Upper lobe of left lung (tissue), 4 donors: ENCODE measurements around the gene PRKCZ.

Experiments used
- EP300 ChIP-seq, 4 donors: sonication (generic); formaldehyde crosslinking; IDR thresholded peaks; one replicate each; pipeline ENCODE4 v1.5.1; 2017; ENCODE audit warnings: antibody characterized with exemption in 4 of 4, control low read depth in 2 of 4
- POLR2A ChIP-seq, 4 donors: fragments of 450-650 bp; IDR thresholded peaks; one replicate each; pipeline ENCODE4 v1.5.1; 2016 to 2017; ENCODE audit warnings: antibody characterized with exemption in 4 of 4, mild to moderate bottlenecking in 2 of 4
- POLR2AphosphoS5 ChIP-seq, 2 donors: sonication (generic); formaldehyde crosslinking; IDR thresholded peaks; one replicate each; pipeline ENCODE4 v1.5.1; 2017; ENCODE audit warnings: antibody characterized with exemption in 2 of 2
- TF ChIP-seq, protein P1 (sequence below), 6 experiments: fragments of 450-650 bp in 4 of 6; fragments of 200-600 bp in 2 of 6; sonication (generic) in 2 of 6; IDR thresholded peaks; one replicate each; pipeline ENCODE4 v1.5.1; 2016 to 2019; ENCODE audit warnings: antibody characterized with exemption in 6 of 6

DNA sequence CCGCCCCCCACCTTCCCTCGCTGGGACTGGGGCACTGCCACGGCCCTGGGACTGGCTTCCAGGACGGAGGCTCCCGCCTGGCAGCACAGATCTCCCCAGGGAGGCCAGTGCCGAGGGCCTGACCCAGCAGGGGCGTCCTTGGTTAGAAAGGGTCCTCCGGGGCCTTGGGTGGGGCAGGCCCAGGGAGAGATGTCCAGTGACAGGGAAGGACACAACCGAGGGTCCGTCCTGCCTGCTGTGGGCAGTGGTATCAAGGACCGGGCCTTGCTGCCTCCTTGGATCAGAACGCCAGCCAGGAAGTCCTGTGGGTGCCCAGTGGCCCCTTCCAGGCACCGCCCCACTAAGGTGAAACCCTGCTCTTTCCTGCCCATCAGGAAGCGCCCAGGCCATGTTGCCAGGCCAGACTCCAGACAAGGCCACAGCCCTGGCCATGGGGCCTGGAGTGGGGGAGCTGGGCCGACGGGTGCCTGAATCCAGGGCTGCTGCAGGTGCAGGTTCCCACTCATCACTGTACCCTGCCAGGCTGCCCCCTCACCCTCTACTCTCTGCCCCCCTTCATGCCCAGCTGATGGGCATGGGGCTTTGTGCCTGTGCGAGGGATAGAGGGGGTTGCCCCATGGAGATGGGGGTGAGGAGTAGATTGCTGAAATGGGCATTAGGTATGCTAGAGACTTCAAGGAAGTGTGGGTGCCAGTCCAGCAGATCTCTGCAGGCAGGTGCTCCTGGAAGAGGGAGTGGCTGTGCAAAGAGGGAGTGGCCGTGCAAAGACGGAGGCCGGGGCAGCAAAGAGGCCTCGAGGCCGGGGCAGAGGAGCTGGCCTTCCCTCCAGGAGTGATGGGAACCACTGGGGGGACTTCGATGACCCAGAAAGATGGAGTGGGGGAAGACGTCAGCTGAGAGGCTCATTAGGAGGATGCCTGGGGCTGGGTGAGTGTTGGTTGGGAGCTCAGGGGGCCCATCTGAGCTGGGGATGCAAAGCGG is 2.2 kb upstream of the PRKCZ start:
- TF ChIP-seq EP300 (IDR thresholded peaks at IDR 0.05) (no peak), POLR2A (IDR thresholded peaks at IDR 0.05) (no peak), POLR2AphosphoS5 (IDR thresholded peaks at IDR 0.05) (no peak)
- TF ChIP-seq, protein P1, sequence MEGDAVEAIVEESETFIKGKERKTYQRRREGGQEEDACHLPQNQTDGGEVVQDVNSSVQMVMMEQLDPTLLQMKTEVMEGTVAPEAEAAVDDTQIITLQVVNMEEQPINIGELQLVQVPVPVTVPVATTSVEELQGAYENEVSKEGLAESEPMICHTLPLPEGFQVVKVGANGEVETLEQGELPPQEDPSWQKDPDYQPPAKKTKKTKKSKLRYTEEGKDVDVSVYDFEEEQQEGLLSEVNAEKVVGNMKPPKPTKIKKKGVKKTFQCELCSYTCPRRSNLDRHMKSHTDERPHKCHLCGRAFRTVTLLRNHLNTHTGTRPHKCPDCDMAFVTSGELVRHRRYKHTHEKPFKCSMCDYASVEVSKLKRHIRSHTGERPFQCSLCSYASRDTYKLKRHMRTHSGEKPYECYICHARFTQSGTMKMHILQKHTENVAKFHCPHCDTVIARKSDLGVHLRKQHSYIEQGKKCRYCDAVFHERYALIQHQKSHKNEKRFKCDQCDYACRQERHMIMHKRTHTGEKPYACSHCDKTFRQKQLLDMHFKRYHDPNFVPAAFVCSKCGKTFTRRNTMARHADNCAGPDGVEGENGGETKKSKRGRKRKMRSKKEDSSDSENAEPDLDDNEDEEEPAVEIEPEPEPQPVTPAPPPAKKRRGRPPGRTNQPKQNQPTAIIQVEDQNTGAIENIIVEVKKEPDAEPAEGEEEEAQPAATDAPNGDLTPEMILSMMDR (IDR thresholded peaks at IDR 0.05), result no peak
